K562 (cell line): ENCODE data around the gene APOO. TPM values are rescaled to one million over a fixed set of nuclear protein-coding genes. Genes with fewer than 3 reads are reported as not detected.
A peak's percentile ranks its signal among the peaks of the same experiment; 100 is the strongest.

Source experiments
- ATF6 ChIP-seq: sonication (generic); formaldehyde crosslinking; IDR thresholded peaks from 2 replicates; pipeline ENCODE4 v1.4.0; 2020; ENCODE audit warnings: mild to moderate bottlenecking, missing genetic modification reagents
- CBX2 ChIP-seq: fragments of 200-600 bp; sonication (generic); IDR thresholded peaks from one replicate; pipeline ENCODE4 v1.6.1; 2012; ENCODE audit warnings: mild to moderate bottlenecking, low read length, inconsistent platforms; ENCODE audit not compliant: insufficient read depth, poor library complexity, severe bottlenecking
- CBX5 ChIP-seq: IDR thresholded peaks from 2 replicates; pipeline ENCODE4 v1.6.1; 2014; ENCODE audit warnings: low read depth, borderline replicate concordance
- CEBPZ ChIP-seq: fragments of 150-350 bp; IDR thresholded peaks from 2 replicates; pipeline ENCODE4 v1.6.1; 2014; ENCODE audit warnings: low read depth, mild to moderate bottlenecking, low read length, borderline replicate concordance
- E2F8 ChIP-seq: fragments of 450-650 bp; IDR thresholded peaks from 2 replicates; pipeline ENCODE4 v1.7.1; 2018; ENCODE audit warnings: mild to moderate bottlenecking, low read depth; ENCODE audit not compliant: partially characterized antibody
- EP400 ChIP-seq: fragments of 450-650 bp; IDR thresholded peaks from 2 replicates; pipeline ENCODE4 v1.6.1; 2017; ENCODE audit warnings: antibody characterized with exemption, mild to moderate bottlenecking, moderate library complexity
- ESRRB ChIP-seq: fragments of 250-450 bp; sonication (Bioruptor Pico); IDR thresholded peaks from 2 replicates; pipeline ENCODE4 v1.5.0; 2020; ENCODE audit warnings: mild to moderate bottlenecking, moderate library complexity, borderline replicate concordance
- GTF2E2 ChIP-seq: fragments of 200-800 bp; sonication (Bioruptor generic); IDR thresholded peaks from 2 replicates; pipeline ENCODE4 v1.6.1; 2016; ENCODE audit warnings: missing genetic modification characterization, missing compliant biosample characterization
- MCM5 ChIP-seq: fragments of 450-650 bp; IDR thresholded peaks from 2 replicates; pipeline ENCODE4 v1.6.1; 2016; ENCODE audit warnings: low read depth
- MYC ChIP-seq, 2 experiments: fragments of 250-450 bp in 1 of 2; sonication (Bioruptor Pico) in 1 of 2; IDR thresholded peaks; 2 replicates each; pipeline versions ENCODE4 v1.5.1 to v1.6.1; 2012 to 2021; ENCODE audit warnings: low read depth in 2 of 2, borderline replicate concordance in 1 of 2, improper control_type of control experiment in 1 of 2, low read length in 1 of 2, mild to moderate bottlenecking in 1 of 2, moderate library complexity in 1 of 2
- NFIX ChIP-seq: fragments of 250-450 bp; sonication (Bioruptor Pico); IDR thresholded peaks from 2 replicates; pipeline ENCODE4 v1.4.0; 2020; ENCODE audit warnings: low read depth, mild to moderate bottlenecking, moderate library complexity
- PHF8 ChIP-seq: fragments of 200-600 bp; sonication (generic); IDR thresholded peaks from 2 replicates; pipeline ENCODE4 v1.6.1; 2012; ENCODE audit warnings: mixed run types, mild to moderate bottlenecking, inconsistent platforms, low read length, moderate library complexity, borderline replicate concordance
- PKNOX1 ChIP-seq: fragments of 450-650 bp; IDR thresholded peaks from 2 replicates; pipeline ENCODE4 v1.6.1; 2016
- PRPF4 ChIP-seq: fragments of 200-400 bp; formaldehyde crosslinking; IDR thresholded peaks from one replicate; pipeline ENCODE4 v1.6.1; 2017; ENCODE audit warnings: low read length, low read depth, mild to moderate bottlenecking; ENCODE audit not compliant: insufficient read depth, poor library complexity, severe bottlenecking
- RBBP5 ChIP-seq: fragments of 200-600 bp; sonication (generic); IDR thresholded peaks from 2 replicates; pipeline ENCODE4 v1.6.1; 2012; ENCODE audit warnings: borderline replicate concordance, mild to moderate bottlenecking, low read length, control low read depth, inconsistent platforms; ENCODE audit not compliant: insufficient read depth, poor library complexity, severe bottlenecking
- SP1 ChIP-seq: sonication (generic); formaldehyde crosslinking; IDR thresholded peaks from 2 replicates; pipeline ENCODE4 v1.8.1; 2022; ENCODE audit warnings: mild to moderate bottlenecking, missing genetic modification reagents
- ZBED1 ChIP-seq: IDR thresholded peaks from 2 replicates; pipeline ENCODE4 v1.6.1; 2014
- ZNF436 ChIP-seq: fragments of 250-450, 450-650 bp; sonication (Bioruptor Pico); formaldehyde crosslinking; IDR thresholded peaks from 2 replicates; pipeline ENCODE4 v1.7.0; 2020; ENCODE audit warnings: mild to moderate bottlenecking
- polyA plus RNA-seq, 8 experiments: library from polyadenylated mRNA; depleted of rRNA in 4 of 8; stranded (reverse) in 5 of 8; unstranded in 3 of 8; fragments of >200 nt; fragmentation: Nextera tagmentation in 2 of 8; fragmentation: Illumina TruSeq in 1 of 8; extraction: Ambion mirVana in 2 of 8; extraction: Trizol in 1 of 8; gene quantifications; 2 replicates each; pipeline versions ENCODE4 v1.2.1 to v1.2.3, GENCODE V29; 2011 to 2014; ENCODE audit warnings: inconsistent platforms in 1 of 8, missing spikeins in 1 of 8
- total RNA-seq, 7 experiments: library from RNA; depleted of rRNA in 6 of 7; stranded (reverse); fragments of >200 nt in 6 of 7; fragmentation: Illumina TruSeq in 2 of 7; extraction: Trizol in 2 of 7; gene quantifications; 2 replicates each; pipeline versions ENCODE4 v1.2.1 to v1.2.3, GENCODE V29; 2011 to 2021; ENCODE audit warnings: low replicate concordance in 1 of 7

The APOO gene
- total and polyA plus RNA-seq, 9 of the 15 experiments (the other 6 are each of a cell fraction or from before 2014, with no cell fraction given): 37.3 to 76.4 (median 60.8) TPM

GRCh38 chrX:23884427-23885024 is 23.2 kb downstream of the APOO start (continued):
- TF ChIP-seq ESRRB (CRISPR knock-in tag) (no peak), ATF6 (no peak), ZBED1 (no peak), EP400 (peak; percentile 36; the same call in 1 of the 2 replicates), GTF2E2 (no peak), RBBP5 (no peak), PHF8 (no peak), MCM5 (no peak), PRPF4 (no peak), MYC (IDR thresholded peaks at IDR 0.05; ENCODE audit: low read depth, low read length) (no peak), MYC (CRISPR knock-in tag; IDR thresholded peaks at IDR 0.05; ENCODE audit: borderline replicate concordance, low read depth) (no peak), ZNF436 (CRISPR knock-in tag) (no peak), PKNOX1 (peak; percentile 86), CBX5 (no peak), SP1 (no peak), CEBPZ (no peak), CBX2 (no peak), NFIX (no peak), E2F8 (no peak)
